Activated T-cell treated with anti-CD3 and anti-CD28 coated beads for 24 hours (primary cell): ENCODE data around the gene MC4R.
"Not testable (repeated sequence)": the region's sequence is repeated elsewhere in the genome, so short reads cannot be mapped to it uniquely, and the experiment has no call there.

ENCODE experiments used
- DNase-seq: peaks from one replicate; pipeline ENCODE4 v3.0.0-alpha.2; 2020; ENCODE audit warnings: low read depth

MC4R gene

GRCh38 chr18:60372596-60372995 lies at the start of gene MC4R:
Gene MC4R (minus strand): TSS chr18:60372775. CDS start chr18:60372349, 426 bp downstream.
- no peak for DNase-seq

GRCh38 chr18:60422306-60422705 lies 49.7 kb upstream of the MC4R start:
- DNase-seq: not testable (repeated sequence)

- DNase-seq: no peak
Observed at GRCh38 chr18:60421356-60422118, 49.0 kb upstream of the MC4R start.

GRCh38 chr18:60417946-60418345 lies 45.4 kb upstream of the MC4R start:
- no peak for DNase-seq

GRCh38 chr18:60413944-60414547 lies 41.5 kb upstream of the MC4R start:
- DNase-seq: no peak

GRCh38 chr18:60411715-60412114 lies 39.1 kb upstream of the MC4R start:
- no peak for DNase-seq

- DNase-seq: no peak
Observed at GRCh38 chr18:60406721-60407120, 34.1 kb upstream of the MC4R start.

GRCh38 chr18:60404486-60405085 lies 32.0 kb upstream of the MC4R start:
- DNase-seq: no peak

- no peak for DNase-seq
Observed at GRCh38 chr18:60401346-60401745, 28.8 kb upstream of the MC4R start.

GRCh38 chr18:60391571-60392226 lies 19.1 kb upstream of the MC4R start:
- DNase-seq: no peak

GRCh38 chr18:60389314-60389713 lies 16.7 kb upstream of the MC4R start:
- no peak for DNase-seq

GRCh38 chr18:60385693-60386092 lies 13.1 kb upstream of the MC4R start:
- no peak for DNase-seq

- DNase-seq: no peak
Observed at GRCh38 chr18:60383893-60384292, 11.3 kb upstream of the MC4R start.

GRCh38 chr18:60377778-60378469 lies 5.3 kb upstream of the MC4R start:
- DNase-seq: no peak

GRCh38 chr18:60372132-60372531 lies 443 bp downstream of the MC4R start:
- DNase-seq: no peak

- DNase-seq: no peak
Observed at GRCh38 chr18:60358516-60358915, 14.1 kb downstream of the MC4R start.

GRCh38 chr18:60350941-60351340 lies 21.6 kb downstream of the MC4R start:
- no peak for DNase-seq

- no peak for DNase-seq
Observed at GRCh38 chr18:60350150-60350549, 22.4 kb downstream of the MC4R start.

- DNase-seq: no peak
Observed at GRCh38 chr18:60347526-60348045, 25.0 kb downstream of the MC4R start.

GRCh38 chr18:60339018-60339417 lies 33.6 kb downstream of the MC4R start:
- DNase-seq: no peak

- no peak for DNase-seq
Observed at GRCh38 chr18:60331890-60332289, 40.7 kb downstream of the MC4R start.

GRCh38 chr18:60329131-60329530 lies 43.4 kb downstream of the MC4R start:
- no peak for DNase-seq
